ENCODE data around the gene TFDP2. TPM values are rescaled to one million over a fixed set of nuclear protein-coding genes. Genes with fewer than 3 reads are reported as not detected.
"Not testable (repeated sequence)": the region's sequence is repeated elsewhere in the genome, so short reads cannot be mapped to it uniquely, and the experiment has no call there.

TFDP2 gene
- total RNA-seq, 2 donors from 2014 or later = 62.7 to 76.4 TPM

GRCh38 chr3:142081178-142081577, 68.2 kb downstream of the TFDP2 start:
- H3K36me3 Mint-ChIP-seq (ENCODE audit: low read depth) = peaks cover 3% of the 10 kb centered on the region
- no peaks in the 10 kb centered on the region for H3K9me3 Mint-ChIP-seq
- Histone ChIP-seq H3K27me3 (ENCODE audit: control insufficient read depth, insufficient read depth, low read length, poor library complexity, severe bottlenecking) (no peaks in the 10 kb centered on the region), H3K9me3 (ENCODE audit: control insufficient read depth, low read length) (no peaks in the 10 kb centered on the region), H3K9ac (ENCODE audit: extremely low read depth, low read length, poor library complexity, severe bottlenecking) (no peak overlapping the region), H3K36me3 (ENCODE audit: control insufficient read depth, insufficient read depth, low read length) (no peaks in the 10 kb centered on the region), H3K27ac (ENCODE audit: low read depth, low read length) (no peak overlapping the region), H3K4me1 (ENCODE audit: control insufficient read depth, insufficient read depth, low read length) (no peaks in the 10 kb centered on the region), H3K4me3 (ENCODE audit: low read length) (no peak overlapping the region)
- no peak overlapping the region for H3K4me3 Mint-ChIP-seq
- DNase-seq = no peak
- TF ChIP-seq, protein P1, sequence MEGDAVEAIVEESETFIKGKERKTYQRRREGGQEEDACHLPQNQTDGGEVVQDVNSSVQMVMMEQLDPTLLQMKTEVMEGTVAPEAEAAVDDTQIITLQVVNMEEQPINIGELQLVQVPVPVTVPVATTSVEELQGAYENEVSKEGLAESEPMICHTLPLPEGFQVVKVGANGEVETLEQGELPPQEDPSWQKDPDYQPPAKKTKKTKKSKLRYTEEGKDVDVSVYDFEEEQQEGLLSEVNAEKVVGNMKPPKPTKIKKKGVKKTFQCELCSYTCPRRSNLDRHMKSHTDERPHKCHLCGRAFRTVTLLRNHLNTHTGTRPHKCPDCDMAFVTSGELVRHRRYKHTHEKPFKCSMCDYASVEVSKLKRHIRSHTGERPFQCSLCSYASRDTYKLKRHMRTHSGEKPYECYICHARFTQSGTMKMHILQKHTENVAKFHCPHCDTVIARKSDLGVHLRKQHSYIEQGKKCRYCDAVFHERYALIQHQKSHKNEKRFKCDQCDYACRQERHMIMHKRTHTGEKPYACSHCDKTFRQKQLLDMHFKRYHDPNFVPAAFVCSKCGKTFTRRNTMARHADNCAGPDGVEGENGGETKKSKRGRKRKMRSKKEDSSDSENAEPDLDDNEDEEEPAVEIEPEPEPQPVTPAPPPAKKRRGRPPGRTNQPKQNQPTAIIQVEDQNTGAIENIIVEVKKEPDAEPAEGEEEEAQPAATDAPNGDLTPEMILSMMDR (conservative IDR thresholded peaks at IDR 0.05) = no peak
- no peaks in the 10 kb centered on the region for H3K27me3 Mint-ChIP-seq (ENCODE audit: insufficient read depth)
- H3K27ac Mint-ChIP-seq = no peak overlapping the region
- H3K4me1 Mint-ChIP-seq = peaks cover 10% of the 10 kb centered on the region

DNA sequence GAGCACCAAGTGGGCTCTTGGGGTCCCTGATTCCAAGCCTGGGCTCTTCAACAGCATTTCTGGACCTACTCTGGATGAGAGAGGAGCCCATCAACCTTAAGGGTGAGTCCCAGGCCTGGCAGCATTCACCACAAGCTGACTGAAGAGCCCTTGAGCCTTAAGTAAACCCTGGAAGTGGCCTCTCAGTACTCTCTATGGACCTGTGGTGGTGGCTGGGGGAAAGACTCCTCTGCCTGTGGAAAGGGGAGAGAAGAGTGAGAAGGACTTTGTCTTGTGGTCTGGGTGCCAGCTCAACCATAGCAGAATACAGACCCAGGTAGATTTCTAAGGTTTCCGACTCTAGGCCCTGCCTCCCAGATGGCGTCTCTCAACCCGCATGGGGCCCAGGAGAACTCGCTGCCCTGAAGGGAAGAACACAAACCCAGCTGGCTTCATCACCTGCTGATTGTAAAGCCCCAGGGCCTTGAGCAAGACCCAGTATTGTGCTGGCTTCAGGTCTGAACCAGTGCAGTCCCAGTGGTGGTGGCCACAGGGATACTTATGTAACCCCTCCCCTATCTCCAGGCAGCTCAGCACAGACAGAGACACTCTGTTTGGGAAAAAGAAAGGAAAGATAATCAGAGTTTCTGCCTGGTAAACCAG, 71.4 kb downstream of the TFDP2 start:
- DNase-seq = no peak
- TF ChIP-seq, protein P1 (conservative IDR thresholded peaks at IDR 0.05) = no peak
- no peak overlapping the region for H3K9ac ChIP-seq (ENCODE audit: extremely low read depth, low read length, poor library complexity, severe bottlenecking)
- Mint-ChIP-seq H3K27me3 (ENCODE audit: insufficient read depth) (no peaks in the 10 kb centered on the region), H3K36me3 (ENCODE audit: low read depth) (no peaks in the 10 kb centered on the region), H3K27ac (no peak overlapping the region), H3K4me1 (peaks cover 5% of the 10 kb centered on the region), H3K4me3 (no peak overlapping the region), H3K9me3 (no peaks in the 10 kb centered on the region)
- H3K4me3 ChIP-seq (ENCODE audit: low read length) = no peak overlapping the region
- no peaks in the 10 kb centered on the region for H3K9me3 ChIP-seq (ENCODE audit: control insufficient read depth, low read length)
- no peaks in the 10 kb centered on the region for H3K36me3 ChIP-seq (ENCODE audit: control insufficient read depth, insufficient read depth, low read length)
- H3K27me3 ChIP-seq (ENCODE audit: control insufficient read depth, insufficient read depth, low read length, poor library complexity, severe bottlenecking) = no peaks in the 10 kb centered on the region
- WGBS, 2 experiments (ENCODE audit: insufficient coverage in 1 of 2, insufficient read length in 1 of 2) = 87 to 94% methylated on average over 4 of the region's 4 CpGs
- no peaks in the 10 kb centered on the region for H3K4me1 ChIP-seq (ENCODE audit: control insufficient read depth, insufficient read depth, low read length)
- no peak overlapping the region for H3K27ac ChIP-seq (ENCODE audit: low read depth, low read length)

DNA sequence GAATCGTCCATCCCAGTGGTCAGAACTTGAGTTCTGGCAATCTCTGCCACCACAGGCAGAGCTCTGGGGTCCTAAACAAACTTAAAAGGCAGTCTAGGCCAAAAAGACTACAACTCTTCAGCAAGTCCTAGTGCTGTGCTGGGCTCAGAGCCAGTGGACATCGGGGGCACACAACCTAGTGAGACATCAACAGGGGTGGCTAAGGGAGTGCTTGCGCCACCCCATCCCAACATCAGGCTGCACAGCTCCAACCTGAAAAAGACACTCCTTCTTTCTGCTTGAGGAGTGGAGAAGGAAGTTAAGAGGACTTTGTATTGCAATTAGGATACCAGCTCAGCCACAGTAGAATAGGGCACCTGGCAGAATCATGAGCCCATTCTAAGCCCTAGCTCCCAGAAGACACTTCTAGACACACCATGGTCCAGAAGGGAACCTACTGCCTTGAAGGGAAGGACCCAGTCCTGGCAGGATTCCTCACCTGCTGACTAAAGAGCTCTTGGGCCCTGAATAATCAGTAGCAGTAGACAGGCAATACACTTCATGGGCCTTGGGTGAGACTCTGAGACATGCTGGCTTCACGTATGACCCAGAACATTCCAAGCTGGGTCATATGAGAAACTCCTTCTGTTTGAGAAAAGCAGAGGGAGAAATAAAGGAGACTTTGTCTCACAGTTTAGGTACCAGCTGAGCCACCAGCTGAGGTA, 72.0 kb downstream of the TFDP2 start:
- H3K9me3 Mint-ChIP-seq = no peaks in the 10 kb centered on the region

DNA sequence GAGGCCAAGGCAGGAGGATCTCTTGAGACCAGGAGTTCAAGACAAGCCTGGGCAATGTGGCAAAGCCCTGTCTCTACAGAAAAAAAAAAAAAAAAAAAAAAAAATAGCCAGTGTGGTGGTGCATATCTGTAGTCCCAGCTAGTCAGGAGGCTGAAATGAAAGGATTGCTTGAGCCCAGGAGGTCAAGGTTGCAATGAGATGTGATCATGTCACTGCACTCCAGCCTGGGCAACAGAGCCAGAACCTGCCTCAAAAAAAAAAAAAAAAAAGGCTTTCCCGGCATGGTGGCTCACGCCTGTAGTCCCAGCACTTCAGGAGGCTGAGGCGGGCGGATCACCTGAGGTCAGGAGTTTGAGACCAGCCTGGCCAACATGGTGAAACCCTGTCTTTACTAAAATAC, 73.7 kb downstream of the TFDP2 start:
- not testable (repeated sequence) for H3K36me3 ChIP-seq (ENCODE audit: control insufficient read depth, insufficient read depth, low read length); H3K4me1 ChIP-seq (ENCODE audit: control insufficient read depth, insufficient read depth, low read length); H3K9ac ChIP-seq (ENCODE audit: extremely low read depth, low read length, poor library complexity, severe bottlenecking); H3K36me3 Mint-ChIP-seq (ENCODE audit: low read depth); H3K4me3 Mint-ChIP-seq; H3K4me1 Mint-ChIP-seq; H3K27ac Mint-ChIP-seq; H3K9me3 Mint-ChIP-seq; DNase-seq; H3K9me3 ChIP-seq (ENCODE audit: control insufficient read depth, low read length); H3K27ac ChIP-seq (ENCODE audit: low read depth, low read length); H3K27me3 ChIP-seq (ENCODE audit: control insufficient read depth, insufficient read depth, low read length, poor library complexity, severe bottlenecking); H3K4me3 ChIP-seq (ENCODE audit: low read length); H3K27me3 Mint-ChIP-seq (ENCODE audit: insufficient read depth)
- 89% methylated on average over 4 of the region's 4 CpGs; no CpG with 5 or more reads in 1 of the 2 experiments for WGBS, 2 experiments (ENCODE audit: insufficient coverage in 1 of 2, insufficient read length in 1 of 2)

More for the DNA sequence above, 72.0 kb downstream of the TFDP2 start:
- H3K27ac Mint-ChIP-seq = no peak overlapping the region
- 92 to 100% methylated on average over 4 of the region's 4 CpGs for WGBS, 2 experiments (ENCODE audit: insufficient coverage in 1 of 2, insufficient read length in 1 of 2)
- H3K4me3 Mint-ChIP-seq = no peak overlapping the region
- Histone ChIP-seq H3K4me3 (ENCODE audit: low read length) (no peak overlapping the region), H3K27me3 (ENCODE audit: control insufficient read depth, insufficient read depth, low read length, poor library complexity, severe bottlenecking) (no peaks in the 10 kb centered on the region), H3K9me3 (ENCODE audit: control insufficient read depth, low read length) (no peaks in the 10 kb centered on the region), H3K27ac (ENCODE audit: low read depth, low read length) (no peak overlapping the region), H3K9ac (ENCODE audit: extremely low read depth, low read length, poor library complexity, severe bottlenecking) (no peak overlapping the region), H3K36me3 (ENCODE audit: control insufficient read depth, insufficient read depth, low read length) (no peaks in the 10 kb centered on the region), H3K4me1 (ENCODE audit: control insufficient read depth, insufficient read depth, low read length) (no peaks in the 10 kb centered on the region)
- TF ChIP-seq, protein P1 (conservative IDR thresholded peaks at IDR 0.05) = no peak
- no peak for DNase-seq
- peaks cover 5% of the 10 kb centered on the region for H3K4me1 Mint-ChIP-seq
- no peaks in the 10 kb centered on the region for H3K36me3 Mint-ChIP-seq (ENCODE audit: low read depth)
- H3K27me3 Mint-ChIP-seq (ENCODE audit: insufficient read depth) = no peaks in the 10 kb centered on the region

Measured in endodermal cell (in vitro differentiated cells).